NCI-H2196 (cell line): ENCODE measurements around the gene TOX3.

Experiments used
- DNase-seq: peaks from one replicate; lab custom pipeline; 2025; ENCODE audit not compliant: unreplicated experiment; lab: John Stamatoyannopoulos, UW

Gene TOX3

GRCh38 chr16:52539191-52539590, 7.8 kb downstream of the TOX3 start:
- DNase-seq, result no peak

DNA sequence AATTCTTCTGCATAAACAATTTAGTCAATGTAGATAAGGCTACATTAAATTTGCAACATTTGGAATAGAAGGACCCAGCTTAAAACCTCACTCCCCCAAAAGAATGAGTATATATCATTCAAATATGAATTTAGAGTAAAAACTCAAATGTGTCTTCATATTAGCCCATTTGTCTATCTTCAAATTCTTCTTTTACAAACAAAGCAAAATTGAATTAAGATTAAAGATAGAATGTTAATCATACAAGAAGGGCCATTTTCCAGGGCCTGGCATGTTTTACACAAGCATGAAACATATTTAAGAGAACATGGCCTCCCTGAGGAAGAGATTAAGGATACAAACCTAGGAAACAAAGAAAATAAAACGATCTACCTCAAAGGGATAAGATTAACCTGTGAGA, 8.4 kb downstream of the TOX3 start:
- no peak for DNase-seq

DNA sequence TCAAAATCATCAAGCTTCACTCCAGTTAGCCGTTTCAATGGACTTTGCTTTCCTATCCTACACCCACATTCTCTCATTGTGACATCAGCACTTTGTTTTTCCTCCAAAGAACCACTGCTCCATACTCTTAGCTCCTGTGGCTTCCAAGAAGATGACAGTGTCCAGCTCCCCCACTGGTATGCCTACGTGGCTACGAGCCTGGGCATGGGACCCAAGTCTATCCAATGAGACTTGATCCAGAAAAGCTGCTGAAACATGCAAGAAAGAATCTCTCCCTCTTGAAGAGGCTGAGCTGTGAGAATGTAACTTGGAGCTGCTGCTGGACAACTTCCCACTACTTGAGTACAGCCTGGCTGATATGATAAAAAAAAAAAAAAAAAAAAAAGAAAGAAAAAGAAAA, 9.4 kb downstream of the TOX3 start:
- no peak for DNase-seq

DNA sequence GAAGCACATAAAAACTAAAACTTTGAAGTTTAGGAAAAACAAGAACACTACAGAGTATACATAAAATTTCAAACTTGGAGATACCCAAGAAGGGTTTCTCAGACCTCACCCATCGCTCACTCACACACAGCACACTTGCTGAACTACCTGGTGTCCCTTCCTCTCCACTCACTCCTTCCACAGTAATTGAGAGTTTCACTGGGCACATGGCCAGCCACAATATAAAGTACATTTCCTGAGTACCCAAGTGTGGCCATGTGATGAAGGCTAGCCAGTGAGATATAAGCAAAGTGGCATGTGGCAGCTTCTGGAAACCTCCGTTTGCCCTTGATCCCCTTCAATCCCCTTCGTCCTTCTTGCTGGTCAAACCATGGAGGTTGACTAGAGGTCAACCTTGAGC, 11.9 kb downstream of the TOX3 start:
- DNase-seq, result no peak

DNA sequence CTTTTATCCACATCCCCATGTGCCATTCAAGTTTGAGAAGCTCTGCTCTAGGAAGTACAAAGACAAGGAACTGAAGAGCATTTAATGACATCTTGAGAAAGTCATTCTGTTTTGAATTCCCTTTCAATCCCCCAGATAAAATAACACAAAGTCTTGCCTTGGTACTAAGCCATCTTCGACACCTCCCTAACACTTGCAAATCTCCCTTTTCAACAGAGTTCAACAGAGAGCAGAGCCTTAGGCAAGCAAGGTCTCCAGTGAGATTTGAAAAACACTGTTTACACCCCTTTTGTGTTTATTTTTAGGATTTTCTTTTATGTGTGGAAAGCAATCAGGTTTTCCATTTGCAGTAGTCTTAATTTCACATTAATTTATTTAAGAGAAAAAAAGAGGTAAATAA, 13.6 kb downstream of the TOX3 start:
- no peak for DNase-seq

DNA sequence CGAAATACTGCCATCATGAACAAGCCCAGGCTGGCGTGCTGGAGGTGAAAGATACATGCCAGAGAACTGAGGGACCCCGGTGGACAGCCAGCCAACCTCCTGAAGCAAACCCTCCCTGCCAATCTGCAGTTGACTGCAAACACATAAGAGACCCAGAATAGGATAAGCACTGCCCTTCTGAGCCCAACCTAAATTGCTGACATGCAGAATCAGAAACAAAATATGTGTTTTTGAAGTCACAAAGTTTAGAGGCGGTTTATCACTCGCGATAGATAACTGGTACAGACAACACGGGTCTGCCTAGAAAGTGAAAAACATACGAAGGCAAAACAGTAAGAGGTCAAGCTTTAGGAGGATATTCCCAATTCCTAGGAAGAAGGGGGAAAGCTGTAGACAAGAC, 14.6 kb downstream of the TOX3 start:
- no peak for DNase-seq

DNA sequence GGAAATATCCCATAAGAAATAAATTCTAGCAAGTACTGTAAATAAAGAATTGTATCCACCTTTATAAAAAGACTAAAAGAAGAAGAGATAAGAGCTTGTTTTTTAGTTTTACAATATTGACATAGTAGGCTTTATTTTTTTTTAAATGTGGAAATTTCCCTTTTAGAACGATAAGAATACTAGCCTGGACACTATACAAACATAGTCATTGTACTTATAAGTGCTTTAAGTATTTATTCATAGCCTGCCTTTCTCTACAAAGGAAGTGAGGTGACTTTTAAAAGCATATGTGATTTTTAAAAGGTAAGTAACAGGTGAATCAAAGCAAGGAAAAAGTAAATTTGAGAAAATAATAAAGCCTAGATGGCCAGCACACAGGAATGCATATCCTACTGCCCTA, 17.7 kb downstream of the TOX3 start:
- DNase-seq, result no peak

- peak; percentile 48 for DNase-seq
These were observed 18.4 kb downstream of the TOX3 start for GRCh38 chr16:52528393-52529065.

DNA sequence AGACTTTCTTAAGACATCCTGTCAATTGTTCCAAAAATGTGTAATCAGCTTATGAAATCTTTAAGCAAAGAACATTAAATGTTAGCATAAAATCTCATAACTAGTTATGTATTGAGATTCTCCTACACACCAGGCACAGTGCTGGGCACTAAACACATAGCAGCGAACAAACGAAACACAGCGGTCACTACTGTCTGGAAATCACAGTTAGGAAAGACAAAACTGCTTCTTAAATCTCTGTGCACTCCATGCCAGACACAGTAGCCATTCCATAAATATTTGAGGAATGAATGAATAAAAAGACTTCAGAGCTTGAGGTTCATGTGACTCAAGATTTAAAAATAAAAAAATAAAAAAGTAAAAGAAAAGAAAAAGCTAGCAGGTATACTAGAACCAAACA, 20.1 kb downstream of the TOX3 start:
- DNase-seq, result no peak

DNA sequence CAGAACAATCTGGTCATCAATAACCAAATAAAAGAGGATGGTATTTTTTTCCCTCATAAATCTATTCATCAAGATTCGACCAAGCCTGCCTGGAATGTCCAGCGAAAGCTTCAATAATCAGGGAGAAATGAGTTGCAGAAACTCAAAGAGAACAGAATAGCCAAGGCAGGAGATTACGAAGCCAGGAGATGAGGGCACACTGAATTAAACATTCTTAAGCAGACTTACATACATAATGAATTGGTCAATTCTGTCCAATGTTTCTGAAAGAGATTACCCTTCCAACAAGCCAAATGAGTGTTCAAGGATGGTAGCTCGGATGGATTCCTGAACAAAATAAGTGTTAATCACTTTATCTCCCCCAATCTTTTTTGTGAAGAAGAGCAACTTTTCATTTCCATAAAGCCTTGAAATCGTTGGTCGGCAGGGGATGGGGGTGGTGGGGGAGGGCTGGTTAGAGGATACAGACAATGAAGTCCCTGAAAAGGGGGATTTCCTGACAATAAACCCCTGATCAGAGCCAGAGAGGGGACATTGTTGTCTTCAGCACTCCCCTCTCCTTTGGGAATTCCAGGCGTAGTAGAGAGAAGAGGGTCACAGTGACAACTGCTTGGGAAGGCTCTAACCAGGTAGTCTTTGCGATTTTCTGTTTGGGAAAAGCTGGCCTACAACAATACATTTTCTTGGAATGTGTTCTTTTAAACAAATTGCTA, 20.7 kb downstream of the TOX3 start:
- no peak for DNase-seq

- DNase-seq, result no peak
These were observed 25.4 kb downstream of the TOX3 start for GRCh38 chr16:52521570-52521969.

DNA sequence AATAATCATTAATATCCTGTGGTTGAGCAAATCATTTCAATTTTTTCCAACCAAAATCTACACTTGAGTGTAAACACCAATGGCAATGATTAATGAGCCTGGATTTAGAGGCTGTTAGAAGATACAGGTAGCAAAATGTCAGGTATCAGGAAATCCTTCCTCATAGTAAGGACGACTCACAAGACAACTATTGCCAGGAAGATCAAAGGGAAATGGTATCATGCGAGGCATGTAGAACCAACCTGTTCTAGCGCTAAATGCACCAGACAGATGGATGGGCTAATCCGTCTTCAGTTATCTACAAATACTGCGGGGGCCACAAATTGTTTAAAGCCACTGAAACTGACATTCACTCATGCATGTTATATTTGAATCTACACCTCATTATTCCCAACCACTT, 28.1 kb downstream of the TOX3 start:
- DNase-seq, result no peak

- DNase-seq, result no peak
These were observed 31.8 kb downstream of the TOX3 start for GRCh38 chr16:52515068-52515671.

GRCh38 chr16:52512297-52512987, 34.5 kb downstream of the TOX3 start:
- no peak for DNase-seq

DNA sequence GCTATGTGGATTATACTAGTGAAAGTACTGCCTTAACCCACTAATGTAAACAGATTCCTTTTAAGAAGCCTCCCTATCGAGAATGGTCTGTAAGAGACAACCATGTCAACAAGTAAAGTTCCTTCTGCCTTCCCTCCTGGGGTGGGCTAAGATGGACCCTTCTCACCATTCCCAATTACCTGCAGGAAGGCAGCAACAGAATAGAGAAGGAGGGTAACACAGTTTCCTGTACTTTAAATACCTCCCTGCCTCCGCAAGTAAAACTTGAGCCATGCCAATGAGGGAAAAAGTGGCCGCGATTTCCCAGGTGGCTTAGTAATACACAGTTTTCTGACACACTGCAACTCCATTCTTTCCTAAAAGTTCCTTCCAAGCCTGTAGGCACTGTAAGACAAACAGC, 45.2 kb downstream of the TOX3 start:
- no peak for DNase-seq

GRCh38 chr16:52500963-52501362, 46.0 kb downstream of the TOX3 start:
- DNase-seq, result no peak

GRCh38 chr16:52499060-52499440, 47.9 kb downstream of the TOX3 start:
- DNase-seq, result no peak

DNA sequence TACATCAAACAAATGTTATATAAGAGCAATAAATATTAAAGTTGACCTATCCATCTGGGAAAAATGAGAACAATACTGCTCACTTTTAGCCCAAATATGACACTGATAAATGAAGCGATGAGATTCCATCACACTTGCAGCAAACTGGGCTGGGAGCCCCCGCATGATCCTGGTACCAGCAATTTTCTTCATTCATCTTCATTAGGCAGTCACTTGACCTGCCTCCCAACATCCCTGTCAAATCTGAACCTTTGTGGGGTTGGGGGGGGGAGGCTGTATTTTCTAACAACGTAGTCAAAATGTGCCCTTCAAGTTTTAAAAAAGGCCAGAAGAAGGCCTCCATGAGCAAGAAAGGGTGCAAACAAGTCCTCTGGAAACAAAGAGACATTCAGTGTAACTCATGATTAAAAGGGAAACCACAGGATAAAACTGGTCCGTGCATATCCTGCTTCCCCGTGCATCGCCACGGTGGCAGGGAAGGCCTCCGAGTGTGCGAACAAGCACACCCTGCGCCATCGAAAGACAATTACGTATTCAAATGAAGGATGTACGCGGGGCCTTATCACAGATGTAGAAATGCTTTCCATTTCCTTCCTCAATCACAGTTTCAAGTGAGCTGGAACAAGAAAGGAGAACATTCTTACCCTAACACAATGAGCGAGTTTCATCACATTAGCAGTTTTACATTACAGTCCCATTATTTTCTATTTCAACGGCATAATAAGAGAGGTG, 48.4 kb downstream of the TOX3 start:
- no peak for DNase-seq

- DNase-seq, result peak; percentile 39
These were observed 49.7 kb downstream of the TOX3 start for GRCh38 chr16:52497067-52497816.

- peak; percentile 26 for DNase-seq
These were observed 50.7 kb downstream of the TOX3 start for GRCh38 chr16:52496051-52496876.
